Measurements from ENCODE around the gene GRAMD4. TPM values are rescaled to one million over a fixed set of nuclear protein-coding genes. Genes with fewer than 3 reads are reported as not detected.
A peak's percentile ranks its signal among the peaks of the same experiment; 100 is the strongest.

The GRAMD4 gene, protein sequence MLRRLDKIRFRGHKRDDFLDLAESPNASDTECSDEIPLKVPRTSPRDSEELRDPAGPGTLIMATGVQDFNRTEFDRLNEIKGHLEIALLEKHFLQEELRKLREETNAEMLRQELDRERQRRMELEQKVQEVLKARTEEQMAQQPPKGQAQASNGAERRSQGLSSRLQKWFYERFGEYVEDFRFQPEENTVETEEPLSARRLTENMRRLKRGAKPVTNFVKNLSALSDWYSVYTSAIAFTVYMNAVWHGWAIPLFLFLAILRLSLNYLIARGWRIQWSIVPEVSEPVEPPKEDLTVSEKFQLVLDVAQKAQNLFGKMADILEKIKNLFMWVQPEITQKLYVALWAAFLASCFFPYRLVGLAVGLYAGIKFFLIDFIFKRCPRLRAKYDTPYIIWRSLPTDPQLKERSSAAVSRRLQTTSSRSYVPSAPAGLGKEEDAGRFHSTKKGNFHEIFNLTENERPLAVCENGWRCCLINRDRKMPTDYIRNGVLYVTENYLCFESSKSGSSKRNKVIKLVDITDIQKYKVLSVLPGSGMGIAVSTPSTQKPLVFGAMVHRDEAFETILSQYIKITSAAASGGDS
- polyA plus RNA-seq: 10 to 100 TPM; 30.5 to 64.9 (median 40.9) TPM
- long read RNA-seq, donor 1, partial matches to known transcripts: 10 of 33 reads
- long read RNA-seq, donor 1, other reads (novel, unspliced or antisense): 22 of 33 reads
- long read RNA-seq, donor 2, partial matches to known transcripts: 0 of 2 reads
- long read RNA-seq, donor 2, other reads (novel, unspliced or antisense): 0 of 2 reads
- long read RNA-seq, donor 3: 0 reads
- long read RNA-seq, donor 4: 0 reads
- long read RNA-seq, donor 5: 0 reads
- long read RNA-seq, donor 6, partial matches to known transcripts: 5 of 5 reads
- long read RNA-seq, donor 6, other reads (novel, unspliced or antisense): 0 of 5 reads
- long read RNA-seq, donor 7, partial matches to known transcripts: 22 of 22 reads
- long read RNA-seq, donor 7, other reads (novel, unspliced or antisense): 0 of 22 reads
- long read RNA-seq, donor 8: 0 reads
- long read RNA-seq, donor 9: 0 reads
- long read RNA-seq, donor 10, partial matches to known transcripts: 0 of 5 reads
- long read RNA-seq, donor 10, other reads (novel, unspliced or antisense): 5 of 5 reads

DNA sequence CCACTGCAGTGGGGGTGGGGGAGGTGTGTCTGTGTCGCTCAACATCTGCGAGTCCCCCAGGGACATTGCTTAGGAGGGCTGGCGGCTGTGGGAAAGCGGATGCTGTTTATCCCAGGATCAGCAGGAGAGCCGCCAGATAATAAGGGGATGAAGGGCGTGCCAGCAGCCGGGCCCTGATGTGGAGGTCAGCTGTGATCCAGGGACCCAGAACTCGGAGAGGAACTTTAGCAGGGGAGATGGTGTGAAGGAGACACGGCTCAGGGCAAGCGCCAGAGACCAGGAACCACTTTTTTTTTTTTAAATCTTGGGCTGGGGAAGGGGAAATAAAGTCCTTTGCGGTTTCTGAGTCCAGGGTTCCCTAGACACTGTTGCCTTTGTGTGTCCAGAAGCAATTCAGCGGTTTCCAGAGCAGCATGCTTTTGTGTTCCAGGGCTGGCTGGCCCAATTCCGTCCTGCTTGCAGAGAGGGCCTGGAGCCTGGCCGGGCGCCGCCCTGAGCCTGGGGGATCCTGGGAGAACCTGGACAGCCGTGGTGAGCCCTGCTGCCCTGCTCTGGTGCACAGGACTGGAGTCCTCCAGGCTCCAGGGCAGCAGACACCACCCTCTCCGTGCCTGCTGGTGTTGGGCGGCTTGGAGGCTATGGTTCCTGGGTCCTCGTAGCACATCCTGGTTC is at the start of gene GRAMD4:
GRAMD4 (plus strand) TSS at position 557 of the 672 bp plus-strand sequence. CDS start 6,414 bp downstream, outside the sequence.
- H3K4me1 ChIP-seq (ENCODE audit: control insufficient read depth in 3 of 3, insufficient read depth in 2 of 3, low read depth in 1 of 3, low read length in 2 of 3): peaks cover 0 to 11% (median 2%) of the 10 kb centered on the region in 3 donors
- DNase-seq (no peak), FAIRE-seq (no peak)
- H3K36me3 ChIP-seq (ENCODE audit: control insufficient read depth in 3 of 3, insufficient read depth in 2 of 3, low read depth in 1 of 3, low read length in 3 of 3): peaks cover 0 to 46% (median 0%) of the 10 kb centered on the region in 3 donors
- H3K9me3 ChIP-seq (ENCODE audit: control insufficient read depth in 2 of 2, insufficient read depth in 1 of 2, low read depth in 1 of 2, low read length in 1 of 2): no peaks in the 10 kb centered on the region
- H3K4me3 ChIP-seq (ENCODE audit: low read depth in 1 of 3, low read length in 3 of 3): no peak within 1 kb of the TSS
- no peaks in the 10 kb centered on the region for H3K27me3 ChIP-seq (ENCODE audit: control insufficient read depth in 3 of 3, insufficient read depth in 3 of 3, low read length in 3 of 3)
- 48 to 64% (median 60%) methylated on average over 20 of the region's 20 CpGs for WGBS, 3 donors
- peak within 1 kb of the TSS in 1 of 3 donors; percentile 29 for H3K27ac ChIP-seq (ENCODE audit: low read depth in 1 of 3, low read length in 2 of 3)

DNA sequence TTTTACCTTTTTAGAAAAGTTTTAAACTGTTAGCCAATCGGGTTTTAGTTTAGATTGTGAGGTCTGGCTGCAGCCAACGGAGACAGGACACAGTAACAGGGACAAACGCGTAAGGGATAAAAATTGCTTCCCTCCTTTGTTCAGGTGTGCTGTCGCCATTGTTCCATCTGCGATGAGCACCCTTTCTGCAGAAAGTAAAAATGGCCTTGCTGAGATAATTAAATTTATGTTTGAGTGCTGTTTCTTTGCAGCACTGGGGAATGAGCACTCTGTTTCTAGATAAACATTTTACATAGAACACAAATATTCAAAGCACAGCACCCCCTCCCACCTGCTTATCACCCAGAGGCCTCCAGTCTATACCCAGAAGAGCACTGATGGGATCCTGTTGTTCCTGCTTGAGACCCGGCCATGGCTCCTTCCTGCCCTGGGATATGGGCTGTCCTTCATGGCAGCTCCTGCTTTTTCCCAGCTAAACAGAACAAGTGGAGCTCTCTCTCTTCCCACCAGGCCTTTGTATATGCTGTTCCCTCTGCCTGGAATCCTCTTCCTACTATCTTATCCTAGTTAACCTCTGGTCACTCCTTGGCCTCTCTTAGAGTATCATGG is 48.4 kb upstream of the GRAMD4 start:
- Histone ChIP-seq H3K27me3 (ENCODE audit: control insufficient read depth in 3 of 3, insufficient read depth in 3 of 3, low read length in 3 of 3) (no peaks in the 10 kb centered on the region), H3K36me3 (ENCODE audit: control insufficient read depth in 3 of 3, insufficient read depth in 2 of 3, low read depth in 1 of 3, low read length in 3 of 3) (no peaks in the 10 kb centered on the region), H3K4me3 (ENCODE audit: low read depth in 1 of 3, low read length in 3 of 3) (no peak overlapping the region), H3K27ac (ENCODE audit: low read depth in 1 of 3, low read length in 2 of 3) (no peak overlapping the region), H3K4me1 (ENCODE audit: control insufficient read depth in 3 of 3, insufficient read depth in 2 of 3, low read depth in 1 of 3, low read length in 2 of 3) (peaks cover 0 to 19% (median 3%) of the 10 kb centered on the region in 3 donors), H3K9me3 (ENCODE audit: control insufficient read depth in 2 of 2, insufficient read depth in 1 of 2, low read depth in 1 of 2, low read length in 1 of 2) (peaks cover 0 to 17% of the 10 kb centered on the region in 2 donors)
- FAIRE-seq: no peak
- no peak for DNase-seq
- 85 to 93% (median 87%) methylated on average over 7 of the region's 7 CpGs for WGBS, 3 donors

DNA sequence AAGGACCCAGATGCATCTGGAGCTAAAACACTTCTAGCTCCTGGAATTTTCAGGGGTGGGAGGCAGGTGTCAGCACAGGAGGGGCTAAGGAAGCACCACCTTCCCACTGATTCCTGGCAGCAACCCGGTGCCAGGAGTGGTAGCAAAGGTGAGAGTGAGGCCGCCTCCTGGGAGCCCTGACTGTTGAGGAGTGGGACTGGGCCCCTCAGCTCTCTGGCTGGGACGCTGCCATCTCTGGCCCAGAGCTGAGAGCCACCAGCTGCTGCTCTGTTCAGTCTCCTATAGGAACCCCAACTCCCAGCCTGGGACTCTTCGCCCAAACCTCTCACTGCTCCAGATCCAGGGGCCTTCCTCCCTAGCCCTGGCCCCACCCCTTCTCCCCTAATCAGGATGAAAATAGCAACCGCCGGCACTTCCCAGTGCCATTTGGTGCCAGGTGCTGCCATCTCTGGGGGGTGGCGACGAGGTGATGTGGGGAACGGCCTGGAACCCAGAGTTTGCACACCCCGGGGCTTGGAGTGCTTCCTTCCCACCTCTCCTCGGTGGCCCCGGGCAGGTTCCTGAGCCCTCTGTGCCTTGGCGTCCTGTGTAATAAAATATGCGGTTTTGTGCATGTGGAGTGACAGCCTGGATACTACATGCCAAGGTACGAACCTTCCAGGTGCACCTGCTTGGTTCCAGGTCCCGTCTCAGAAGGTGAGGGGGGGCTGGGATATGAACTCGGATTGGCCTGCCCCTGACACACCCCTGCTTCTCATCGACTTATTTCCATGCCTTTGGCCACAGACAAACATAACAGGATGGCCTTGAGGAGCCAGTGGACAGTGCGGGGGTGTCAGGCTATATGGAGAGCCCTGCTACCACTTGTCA is 47.0 kb upstream of the GRAMD4 start:
- H3K36me3 ChIP-seq (ENCODE audit: control insufficient read depth in 3 of 3, insufficient read depth in 2 of 3, low read depth in 1 of 3, low read length in 3 of 3): peaks cover 0 to 2% (median 0%) of the 10 kb centered on the region in 3 donors
- H3K9me3 ChIP-seq (ENCODE audit: control insufficient read depth in 2 of 2, insufficient read depth in 1 of 2, low read depth in 1 of 2, low read length in 1 of 2): peaks cover 0 to 17% of the 10 kb centered on the region in 2 donors
- no peak for FAIRE-seq
- DNase-seq: no peak
- no peak overlapping the region for H3K4me3 ChIP-seq (ENCODE audit: low read depth in 1 of 3, low read length in 3 of 3)
- peaks cover 0 to 23% (median 3%) of the 10 kb centered on the region in 3 donors for H3K4me1 ChIP-seq (ENCODE audit: control insufficient read depth in 3 of 3, insufficient read depth in 2 of 3, low read depth in 1 of 3, low read length in 2 of 3)
- peak overlapping the region in 1 of 3 donors; percentile 7 for H3K27ac ChIP-seq (ENCODE audit: low read depth in 1 of 3, low read length in 2 of 3)
- WGBS, 3 donors: 21 to 67% (median 36%) methylated on average over 19 of the region's 19 CpGs
- H3K27me3 ChIP-seq (ENCODE audit: control insufficient read depth in 3 of 3, insufficient read depth in 3 of 3, low read length in 3 of 3): no peaks in the 10 kb centered on the region

DNA sequence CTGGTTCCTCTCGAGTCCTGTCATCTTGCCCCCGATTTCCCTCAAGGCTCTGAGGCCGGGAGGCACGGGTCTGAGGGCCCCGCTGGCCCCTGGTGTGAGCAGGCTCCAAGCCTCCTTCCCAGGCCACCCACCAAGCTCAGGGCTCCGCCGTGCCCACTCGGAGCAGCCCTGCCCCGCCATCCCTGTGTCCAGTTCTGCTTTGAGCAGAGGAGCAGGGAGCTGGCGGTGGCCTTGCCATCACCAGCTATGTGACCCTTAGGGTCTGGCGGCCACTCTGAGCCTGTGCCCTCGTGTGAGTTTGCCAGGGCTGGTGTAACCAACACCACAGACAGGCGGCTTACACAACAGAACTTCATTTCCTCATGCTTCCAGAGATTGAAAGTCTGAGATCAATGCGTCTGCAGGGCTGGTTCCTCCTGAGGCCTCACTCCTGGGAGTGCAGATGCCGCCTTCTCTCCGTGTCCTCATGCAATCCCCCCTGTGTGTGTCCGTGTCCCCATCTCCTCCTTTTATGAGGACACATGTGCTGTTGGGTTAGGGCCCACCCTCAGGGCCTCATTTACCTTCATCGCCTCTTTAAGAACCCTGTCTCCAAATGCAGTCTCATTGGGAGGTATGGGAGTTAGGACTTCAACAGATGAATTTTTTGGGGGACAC is 46.3 kb upstream of the GRAMD4 start:
- H3K27me3 ChIP-seq (ENCODE audit: control insufficient read depth in 3 of 3, insufficient read depth in 3 of 3, low read length in 3 of 3): no peaks in the 10 kb centered on the region
- FAIRE-seq (no peak), DNase-seq (no peak)
- 62 to 76% (median 70%) methylated on average over 17 to 18 of the region's 18 CpGs for WGBS, 3 donors
- no peak overlapping the region for H3K4me3 ChIP-seq (ENCODE audit: low read depth in 1 of 3, low read length in 3 of 3)
- peaks cover 0 to 4% (median 0%) of the 10 kb centered on the region in 3 donors for H3K36me3 ChIP-seq (ENCODE audit: control insufficient read depth in 3 of 3, insufficient read depth in 2 of 3, low read depth in 1 of 3, low read length in 3 of 3)
- peaks cover 0 to 17% of the 10 kb centered on the region in 2 donors for H3K9me3 ChIP-seq (ENCODE audit: control insufficient read depth in 2 of 2, insufficient read depth in 1 of 2, low read depth in 1 of 2, low read length in 1 of 2)
- peaks cover 0 to 30% (median 3%) of the 10 kb centered on the region in 3 donors for H3K4me1 ChIP-seq (ENCODE audit: control insufficient read depth in 3 of 3, insufficient read depth in 2 of 3, low read depth in 1 of 3, low read length in 2 of 3)
- H3K27ac ChIP-seq (ENCODE audit: low read depth in 1 of 3, low read length in 2 of 3): no peak overlapping the region

DNA sequence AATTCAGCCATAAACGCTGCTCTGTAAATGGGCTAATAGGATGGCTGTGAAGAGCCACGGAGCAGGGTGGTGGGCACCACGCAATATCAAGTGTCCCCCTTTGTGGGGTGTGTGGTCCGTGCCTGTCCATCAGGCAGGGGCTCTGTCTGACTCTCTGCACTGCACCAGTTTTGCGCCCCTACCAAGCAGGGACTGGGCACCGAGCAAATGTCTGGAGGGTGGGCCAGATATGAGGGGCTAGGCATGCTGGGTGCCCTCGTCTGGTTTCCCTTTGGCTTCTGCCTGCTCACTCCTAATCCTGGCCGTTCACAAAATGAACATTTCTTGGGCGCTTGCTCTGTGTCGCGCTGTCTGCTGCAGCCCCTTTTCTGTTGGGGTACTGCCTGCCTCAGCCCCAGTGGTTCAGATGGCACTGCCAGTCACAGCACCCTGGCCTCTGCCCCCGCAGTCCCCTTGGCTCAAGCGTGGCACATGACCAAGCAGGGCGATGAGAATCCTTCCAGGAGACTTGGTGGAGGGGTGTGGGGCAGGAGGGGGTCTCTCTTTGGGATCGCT is 45.7 kb upstream of the GRAMD4 start:
- FAIRE-seq (no peak), DNase-seq (no peak)
- WGBS, 3 donors: 73 to 89% (median 76%) methylated on average over 15 of the region's 15 CpGs
- H3K36me3 ChIP-seq (ENCODE audit: control insufficient read depth in 3 of 3, insufficient read depth in 2 of 3, low read depth in 1 of 3, low read length in 3 of 3): peaks cover 0 to 4% (median 0%) of the 10 kb centered on the region in 3 donors
- H3K9me3 ChIP-seq (ENCODE audit: control insufficient read depth in 2 of 2, insufficient read depth in 1 of 2, low read depth in 1 of 2, low read length in 1 of 2): peaks cover 0 to 17% of the 10 kb centered on the region in 2 donors
- peak overlapping the region; percentile 84 to 97 (median 94) for H3K27ac ChIP-seq (ENCODE audit: low read depth in 1 of 3, low read length in 2 of 3)
- H3K4me1 ChIP-seq (ENCODE audit: control insufficient read depth in 3 of 3, insufficient read depth in 2 of 3, low read depth in 1 of 3, low read length in 2 of 3): peaks cover 0 to 36% (median 3%) of the 10 kb centered on the region in 3 donors
- H3K4me3 ChIP-seq (ENCODE audit: low read depth in 1 of 3, low read length in 3 of 3): no peak overlapping the region
- H3K27me3 ChIP-seq (ENCODE audit: control insufficient read depth in 3 of 3, insufficient read depth in 3 of 3, low read length in 3 of 3): no peaks in the 10 kb centered on the region

DNA sequence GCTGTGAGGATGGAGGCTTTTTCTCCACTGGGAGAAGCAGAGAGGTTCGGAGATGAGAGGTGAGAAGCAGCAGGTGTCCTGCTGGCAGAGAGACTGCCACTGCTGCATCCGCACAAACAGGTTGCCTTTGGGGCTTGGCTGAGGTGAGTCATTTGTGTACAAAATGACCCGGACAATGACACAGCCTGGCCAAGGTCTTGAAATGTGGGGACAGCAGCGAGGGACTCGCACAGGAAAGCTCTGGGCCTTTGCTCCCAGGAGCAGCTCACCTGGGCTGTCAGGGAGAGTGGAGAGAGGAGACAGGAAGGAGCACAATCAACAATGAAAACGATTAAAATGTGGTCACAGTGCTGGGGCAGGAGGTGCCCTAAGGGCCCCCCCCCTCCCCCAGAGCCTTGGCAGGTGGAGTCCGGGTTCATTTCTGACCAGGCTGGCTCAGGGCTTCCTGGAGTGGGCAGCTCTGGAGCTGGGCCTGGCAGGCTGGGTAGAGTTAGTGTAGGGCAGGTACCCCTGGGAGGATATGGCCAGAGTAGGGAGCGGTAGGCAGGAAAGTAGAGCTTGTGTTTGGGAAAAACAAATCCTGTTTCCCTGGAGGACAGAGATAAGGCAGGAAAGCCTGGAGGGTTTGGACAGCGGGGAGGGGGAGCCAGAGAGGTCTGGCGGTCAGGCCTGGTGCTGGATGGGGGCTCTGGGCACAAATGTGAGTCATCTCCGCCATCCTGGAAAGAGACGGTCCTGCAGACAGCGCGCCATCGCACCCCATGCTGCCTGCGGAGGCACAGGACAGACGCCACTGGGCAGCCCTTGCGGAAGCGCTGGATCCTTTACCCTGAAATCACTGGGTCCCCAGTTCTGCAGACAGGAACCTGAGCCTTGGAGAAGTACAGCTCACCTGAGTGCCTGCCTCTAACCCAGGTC is 44.9 kb upstream of the GRAMD4 start:
- Histone ChIP-seq H3K4me1 (ENCODE audit: control insufficient read depth in 3 of 3, insufficient read depth in 2 of 3, low read depth in 1 of 3, low read length in 2 of 3) (peaks cover 0 to 43% (median 3%) of the 10 kb centered on the region in 3 donors), H3K27ac (ENCODE audit: low read depth in 1 of 3, low read length in 2 of 3) (peak overlapping the region; percentile 84 to 97 (median 94)), H3K27me3 (ENCODE audit: control insufficient read depth in 3 of 3, insufficient read depth in 3 of 3, low read length in 3 of 3) (no peaks in the 10 kb centered on the region), H3K9me3 (ENCODE audit: control insufficient read depth in 2 of 2, insufficient read depth in 1 of 2, low read depth in 1 of 2, low read length in 1 of 2) (peaks cover 0 to 17% of the 10 kb centered on the region in 2 donors), H3K4me3 (ENCODE audit: low read depth in 1 of 3, low read length in 3 of 3) (no peak overlapping the region), H3K36me3 (ENCODE audit: control insufficient read depth in 3 of 3, insufficient read depth in 2 of 3, low read depth in 1 of 3, low read length in 3 of 3) (peaks cover 0 to 4% (median 0%) of the 10 kb centered on the region in 3 donors)
- 34 to 66% (median 43%) methylated on average over 18 to 19 of the region's 19 CpGs for WGBS, 3 donors
- no peak for FAIRE-seq
- DNase-seq: peak; percentile 67 to 90

Measured in small intestine (tissue), 16 donors.